HepG2 (cell line): Measurements from ENCODE around the gene TDRD10. TPM values are rescaled to one million over a fixed set of nuclear protein-coding genes. Genes with fewer than 3 reads are reported as not detected.

Experiments used
- AGO1 ChIP-seq: fragments of 200-400 bp; formaldehyde crosslinking; IDR thresholded peaks from 2 replicates; pipeline ENCODE4 v1.6.1; 2017; ENCODE audit warnings: mild to moderate bottlenecking, low read depth, low read length, moderate library complexity; ENCODE audit not compliant: poor library complexity, severe bottlenecking
- AGO2 ChIP-seq: fragments of 200-400 bp; formaldehyde crosslinking; optimal IDR thresholded peaks from 2 replicates; pipeline ENCODE3; 2017; ENCODE audit warnings: mild to moderate bottlenecking, low read depth, low read length, moderate library complexity
- CHCHD3 ChIP-seq: sonication (generic); formaldehyde crosslinking; IDR thresholded peaks from 2 replicates; pipeline ENCODE4 v1.8.0; 2022; ENCODE audit warnings: mild to moderate bottlenecking, missing genetic modification reagents, moderate library complexity
- HNF4A ChIP-seq: sonication (generic); formaldehyde crosslinking; IDR thresholded peaks from 2 replicates; pipeline ENCODE4 v1.4.0; 2020; ENCODE audit warnings: missing genetic modification reagents
- MED1 ChIP-seq: sonication (generic); formaldehyde crosslinking; IDR thresholded peaks from 2 replicates; pipeline ENCODE4 v1.4.0; 2020; ENCODE audit warnings: missing genetic modification reagents
- PITX1 ChIP-seq: sonication (generic); formaldehyde crosslinking; IDR thresholded peaks from 2 replicates; pipeline ENCODE4 v1.5.1; 2020; ENCODE audit warnings: mild to moderate bottlenecking, missing genetic modification reagents
- STAG1 ChIP-seq: sonication (generic); formaldehyde crosslinking; IDR thresholded peaks from 2 replicates; pipeline ENCODE4 v1.4.0; 2020; ENCODE audit warnings: missing genetic modification reagents
- TBP ChIP-seq: sonication (generic); formaldehyde crosslinking; IDR thresholded peaks from 2 replicates; pipeline ENCODE4 v1.5.0; 2020; ENCODE audit warnings: missing genetic modification reagents
- ZBTB42 ChIP-seq: sonication (generic); formaldehyde crosslinking; IDR thresholded peaks from 2 replicates; pipeline ENCODE4 v1.5.0; 2020; ENCODE audit warnings: mild to moderate bottlenecking, missing genetic modification reagents
- polyA plus RNA-seq, 8 experiments: library from polyadenylated mRNA; depleted of rRNA in 3 of 8; stranded (reverse) in 7 of 8; unstranded in 1 of 8; fragments of >200 nt; fragmentation: Illumina TruSeq in 4 of 8; extraction: Trizol in 4 of 8; gene quantifications; 2 replicates each; pipeline versions ENCODE4 v1.2.1 to v1.2.3, GENCODE V29; 2011 to 2016; ENCODE audit warnings: low read depth in 4 of 8, missing spikeins in 1 of 8, mixed read lengths in 1 of 8; ENCODE audit not compliant: insufficient read depth in 1 of 8
- total RNA-seq, 5 experiments: library from RNA; depleted of rRNA; stranded (reverse); fragments of >200 nt; fragmentation: Illumina TruSeq; extraction: Trizol; gene quantifications; 2 replicates each; pipeline ENCODE4 v1.2.3, GENCODE V29; 2016; ENCODE audit warnings: low read depth in 1 of 5
- TF ChIP-seq, protein P1 (sequence below): sonication (generic); formaldehyde crosslinking; IDR thresholded peaks from 2 replicates; pipeline ENCODE4 v1.5.0; 2020; ENCODE audit warnings: mild to moderate bottlenecking, missing genetic modification reagents
- TF ChIP-seq, protein P2 (sequence below): sonication (generic); formaldehyde crosslinking; IDR thresholded peaks from 2 replicates; pipeline ENCODE4 v1.5.0; 2020; ENCODE audit warnings: missing genetic modification reagents
- TF ChIP-seq, protein P3 (sequence below): sonication (generic); formaldehyde crosslinking; conservative IDR thresholded peaks from 2 replicates; pipeline ENCODE4 v1.8.0; 2022; ENCODE audit warnings: mild to moderate bottlenecking, moderate library complexity, missing genetic modification reagents
- TF ChIP-seq, protein P4 (sequence below): sonication (generic); formaldehyde crosslinking; IDR thresholded peaks from 2 replicates; pipeline ENCODE4 v1.8.1; 2023; ENCODE audit warnings: mild to moderate bottlenecking, missing genetic modification reagents
- TF ChIP-seq, protein P5 (sequence below): sonication (generic); formaldehyde crosslinking; IDR thresholded peaks from 2 replicates; pipeline ENCODE4 v1.4.0; 2020; ENCODE audit warnings: missing genetic modification reagents
- TF ChIP-seq, protein P6 (sequence below): sonication (generic); formaldehyde crosslinking; IDR thresholded peaks from 2 replicates; pipeline ENCODE4 v1.4.0; 2020; ENCODE audit warnings: missing genetic modification reagents, borderline replicate concordance

TDRD10 gene
- total and polyA plus RNA-seq, 2 of the 13 experiments (the other 11 are each of a cell fraction or from before 2014, with no cell fraction given) = not detected

DNA sequence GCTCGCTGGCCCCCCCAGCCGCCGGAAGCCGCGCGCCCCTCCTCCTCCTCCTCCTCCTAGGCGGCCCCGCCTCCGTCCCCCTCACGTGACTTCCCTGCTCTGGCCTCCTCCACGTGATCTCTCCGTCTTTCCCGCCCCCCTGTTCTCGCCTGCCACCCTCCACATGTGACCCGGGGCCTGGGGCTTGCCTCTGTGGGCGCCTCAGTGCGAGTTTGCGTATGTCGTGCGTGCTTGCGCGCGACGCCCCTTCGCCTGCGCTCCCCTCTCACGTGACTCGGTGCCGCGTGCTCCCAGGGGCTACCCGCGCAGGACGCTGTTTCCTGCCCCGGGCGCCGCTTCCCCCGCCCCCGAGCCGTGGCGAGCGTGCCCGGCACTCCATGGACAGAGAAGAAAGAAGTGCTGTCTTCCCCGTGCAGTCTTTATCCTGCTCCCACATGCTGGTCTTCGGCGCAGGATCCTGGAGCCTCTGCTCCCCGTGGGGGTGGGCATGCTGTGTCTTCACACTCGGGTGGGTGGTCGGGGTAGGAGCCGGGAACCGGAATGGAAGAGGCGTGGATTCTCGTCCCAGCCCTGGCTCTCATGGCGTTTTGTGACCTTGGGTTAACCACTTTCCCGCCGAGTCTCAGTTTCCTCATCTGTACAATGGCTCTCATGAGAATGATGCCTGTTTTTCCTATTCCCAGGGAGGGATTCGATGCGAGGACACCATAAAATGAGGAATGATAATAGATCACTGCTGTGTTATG, 56.9 kb downstream of the TDRD10 start (continued):
- TF ChIP-seq, protein P1, sequence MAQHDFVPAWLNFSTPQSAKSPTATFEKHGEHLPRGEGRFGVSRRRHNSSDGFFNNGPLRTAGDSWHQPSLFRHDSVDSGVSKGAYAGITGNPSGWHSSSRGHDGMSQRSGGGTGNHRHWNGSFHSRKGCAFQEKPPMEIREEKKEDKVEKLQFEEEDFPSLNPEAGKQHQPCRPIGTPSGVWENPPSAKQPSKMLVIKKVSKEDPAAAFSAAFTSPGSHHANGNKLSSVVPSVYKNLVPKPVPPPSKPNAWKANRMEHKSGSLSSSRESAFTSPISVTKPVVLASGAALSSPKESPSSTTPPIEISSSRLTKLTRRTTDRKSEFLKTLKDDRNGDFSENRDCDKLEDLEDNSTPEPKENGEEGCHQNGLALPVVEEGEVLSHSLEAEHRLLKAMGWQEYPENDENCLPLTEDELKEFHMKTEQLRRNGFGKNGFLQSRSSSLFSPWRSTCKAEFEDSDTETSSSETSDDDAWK (CRISPR knock-in tag) = no peak
- TF ChIP-seq MED1 (CRISPR knock-in tag) (peak; percentile 83), CHCHD3 (peak; percentile 68; the same call in 1 of the 2 replicates), TBP (CRISPR knock-in tag) (no peak), HNF4A (CRISPR knock-in tag) (no peak), ZBTB42 (CRISPR knock-in tag) (peak; percentile 97; the same call in 1 of the 2 replicates), AGO2 (peak; percentile 62), STAG1 (CRISPR knock-in tag) (no peak), AGO1 (peak; percentile 46), PITX1 (CRISPR knock-in tag) (peak; percentile 89)
- TF ChIP-seq, protein P2, sequence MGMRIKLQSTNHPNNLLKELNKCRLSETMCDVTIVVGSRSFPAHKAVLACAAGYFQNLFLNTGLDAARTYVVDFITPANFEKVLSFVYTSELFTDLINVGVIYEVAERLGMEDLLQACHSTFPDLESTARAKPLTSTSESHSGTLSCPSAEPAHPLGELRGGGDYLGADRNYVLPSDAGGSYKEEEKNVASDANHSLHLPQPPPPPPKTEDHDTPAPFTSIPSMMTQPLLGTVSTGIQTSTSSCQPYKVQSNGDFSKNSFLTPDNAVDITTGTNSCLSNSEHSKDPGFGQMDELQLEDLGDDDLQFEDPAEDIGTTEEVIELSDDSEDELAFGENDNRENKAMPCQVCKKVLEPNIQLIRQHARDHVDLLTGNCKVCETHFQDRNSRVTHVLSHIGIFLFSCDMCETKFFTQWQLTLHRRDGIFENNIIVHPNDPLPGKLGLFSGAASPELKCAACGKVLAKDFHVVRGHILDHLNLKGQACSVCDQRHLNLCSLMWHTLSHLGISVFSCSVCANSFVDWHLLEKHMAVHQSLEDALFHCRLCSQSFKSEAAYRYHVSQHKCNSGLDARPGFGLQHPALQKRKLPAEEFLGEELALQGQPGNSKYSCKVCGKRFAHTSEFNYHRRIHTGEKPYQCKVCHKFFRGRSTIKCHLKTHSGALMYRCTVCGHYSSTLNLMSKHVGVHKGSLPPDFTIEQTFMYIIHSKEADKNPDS (CRISPR knock-in tag) = no peak
- TF ChIP-seq, protein P3, sequence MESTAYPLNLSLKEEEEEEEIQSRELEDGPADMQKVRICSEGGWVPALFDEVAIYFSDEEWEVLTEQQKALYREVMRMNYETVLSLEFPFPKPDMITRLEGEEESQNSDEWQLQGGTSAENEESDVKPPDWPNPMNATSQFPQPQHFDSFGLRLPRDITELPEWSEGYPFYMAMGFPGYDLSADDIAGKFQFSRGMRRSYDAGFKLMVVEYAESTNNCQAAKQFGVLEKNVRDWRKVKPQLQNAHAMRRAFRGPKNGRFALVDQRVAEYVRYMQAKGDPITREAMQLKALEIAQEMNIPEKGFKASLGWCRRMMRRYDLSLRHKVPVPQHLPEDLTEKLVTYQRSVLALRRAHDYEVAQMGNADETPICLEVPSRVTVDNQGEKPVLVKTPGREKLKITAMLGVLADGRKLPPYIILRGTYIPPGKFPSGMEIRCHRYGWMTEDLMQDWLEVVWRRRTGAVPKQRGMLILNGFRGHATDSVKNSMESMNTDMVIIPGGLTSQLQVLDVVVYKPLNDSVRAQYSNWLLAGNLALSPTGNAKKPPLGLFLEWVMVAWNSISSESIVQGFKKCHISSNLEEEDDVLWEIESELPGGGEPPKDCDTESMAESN (CRISPR knock-in tag) = peak; percentile 97
- TF ChIP-seq, protein P4, sequence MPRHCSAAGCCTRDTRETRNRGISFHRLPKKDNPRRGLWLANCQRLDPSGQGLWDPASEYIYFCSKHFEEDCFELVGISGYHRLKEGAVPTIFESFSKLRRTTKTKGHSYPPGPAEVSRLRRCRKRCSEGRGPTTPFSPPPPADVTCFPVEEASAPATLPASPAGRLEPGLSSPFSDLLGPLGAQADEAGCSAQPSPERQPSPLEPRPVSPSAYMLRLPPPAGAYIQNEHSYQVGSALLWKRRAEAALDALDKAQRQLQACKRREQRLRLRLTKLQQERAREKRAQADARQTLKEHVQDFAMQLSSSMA (CRISPR knock-in tag) = peak; percentile 95; the same call in 1 of the 2 replicates
- TF ChIP-seq, protein P5, sequence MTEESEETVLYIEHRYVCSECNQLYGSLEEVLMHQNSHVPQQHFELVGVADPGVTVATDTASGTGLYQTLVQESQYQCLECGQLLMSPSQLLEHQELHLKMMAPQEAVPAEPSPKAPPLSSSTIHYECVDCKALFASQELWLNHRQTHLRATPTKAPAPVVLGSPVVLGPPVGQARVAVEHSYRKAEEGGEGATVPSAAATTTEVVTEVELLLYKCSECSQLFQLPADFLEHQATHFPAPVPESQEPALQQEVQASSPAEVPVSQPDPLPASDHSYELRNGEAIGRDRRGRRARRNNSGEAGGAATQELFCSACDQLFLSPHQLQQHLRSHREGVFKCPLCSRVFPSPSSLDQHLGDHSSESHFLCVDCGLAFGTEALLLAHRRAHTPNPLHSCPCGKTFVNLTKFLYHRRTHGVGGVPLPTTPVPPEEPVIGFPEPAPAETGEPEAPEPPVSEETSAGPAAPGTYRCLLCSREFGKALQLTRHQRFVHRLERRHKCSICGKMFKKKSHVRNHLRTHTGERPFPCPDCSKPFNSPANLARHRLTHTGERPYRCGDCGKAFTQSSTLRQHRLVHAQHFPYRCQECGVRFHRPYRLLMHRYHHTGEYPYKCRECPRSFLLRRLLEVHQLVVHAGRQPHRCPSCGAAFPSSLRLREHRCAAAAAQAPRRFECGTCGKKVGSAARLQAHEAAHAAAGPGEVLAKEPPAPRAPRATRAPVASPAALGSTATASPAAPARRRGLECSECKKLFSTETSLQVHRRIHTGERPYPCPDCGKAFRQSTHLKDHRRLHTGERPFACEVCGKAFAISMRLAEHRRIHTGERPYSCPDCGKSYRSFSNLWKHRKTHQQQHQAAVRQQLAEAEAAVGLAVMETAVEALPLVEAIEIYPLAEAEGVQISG (CRISPR knock-in tag) = peak; percentile 92
- TF ChIP-seq, protein P6, sequence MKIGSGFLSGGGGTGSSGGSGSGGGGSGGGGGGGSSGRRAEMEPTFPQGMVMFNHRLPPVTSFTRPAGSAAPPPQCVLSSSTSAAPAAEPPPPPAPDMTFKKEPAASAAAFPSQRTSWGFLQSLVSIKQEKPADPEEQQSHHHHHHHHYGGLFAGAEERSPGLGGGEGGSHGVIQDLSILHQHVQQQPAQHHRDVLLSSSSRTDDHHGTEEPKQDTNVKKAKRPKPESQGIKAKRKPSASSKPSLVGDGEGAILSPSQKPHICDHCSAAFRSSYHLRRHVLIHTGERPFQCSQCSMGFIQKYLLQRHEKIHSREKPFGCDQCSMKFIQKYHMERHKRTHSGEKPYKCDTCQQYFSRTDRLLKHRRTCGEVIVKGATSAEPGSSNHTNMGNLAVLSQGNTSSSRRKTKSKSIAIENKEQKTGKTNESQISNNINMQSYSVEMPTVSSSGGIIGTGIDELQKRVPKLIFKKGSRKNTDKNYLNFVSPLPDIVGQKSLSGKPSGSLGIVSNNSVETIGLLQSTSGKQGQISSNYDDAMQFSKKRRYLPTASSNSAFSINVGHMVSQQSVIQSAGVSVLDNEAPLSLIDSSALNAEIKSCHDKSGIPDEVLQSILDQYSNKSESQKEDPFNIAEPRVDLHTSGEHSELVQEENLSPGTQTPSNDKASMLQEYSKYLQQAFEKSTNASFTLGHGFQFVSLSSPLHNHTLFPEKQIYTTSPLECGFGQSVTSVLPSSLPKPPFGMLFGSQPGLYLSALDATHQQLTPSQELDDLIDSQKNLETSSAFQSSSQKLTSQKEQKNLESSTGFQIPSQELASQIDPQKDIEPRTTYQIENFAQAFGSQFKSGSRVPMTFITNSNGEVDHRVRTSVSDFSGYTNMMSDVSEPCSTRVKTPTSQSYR (CRISPR knock-in tag) = peak; percentile 69; the same call in 1 of the 2 replicates
